Stomach smooth muscle (tissue), 2 donors: ENCODE results near the gene ZFAND3.

Experiments
- H3K27ac ChIP-seq: one replicate; pipeline ENCODE4 v1.7.0; 2013; ENCODE audit warnings: mild to moderate bottlenecking, low read length, inconsistent platforms
- H3K27me3 ChIP-seq, 2 donors: one replicate each; pipeline ENCODE4 v1.7.0; 2013; ENCODE audit warnings: low read length in 2 of 2; ENCODE audit not compliant: insufficient read depth in 2 of 2, control insufficient read depth in 1 of 2
- H3K36me3 ChIP-seq, 2 donors: one replicate each; pipeline ENCODE4 v1.7.0; 2013; ENCODE audit warnings: low read length in 2 of 2; ENCODE audit not compliant: control insufficient read depth in 2 of 2, insufficient read depth in 2 of 2
- H3K4me1 ChIP-seq: one replicate; pipeline ENCODE4 v1.7.0; 2013; ENCODE audit warnings: low read length; ENCODE audit not compliant: control insufficient read depth, insufficient read depth
- H3K4me3 ChIP-seq, 2 donors: one replicate each; pipeline ENCODE4 v1.7.0; 2013; ENCODE audit warnings: low read length in 2 of 2
- H3K9ac ChIP-seq, 2 donors: one replicate each; pipeline ENCODE4 v1.7.0; 2013; ENCODE audit warnings: low read length in 2 of 2, mild to moderate bottlenecking in 1 of 2
- H3K9me3 ChIP-seq, 2 donors: one replicate each; pipeline ENCODE4 v1.7.0; 2013; ENCODE audit warnings: low read length in 2 of 2; ENCODE audit not compliant: control insufficient read depth in 2 of 2
- donor health status: healthy.
- donor health status: Pancreatic carcinoma.

Gene ZFAND3

GRCh38 chr6:38144365-38144945, 324.9 kb downstream of the ZFAND3 start:
- H3K27ac ChIP-seq: no peak overlapping the region
- H3K27me3 ChIP-seq: no peaks in the 10 kb centered on the region
- peaks cover 0 to 4% of the 10 kb centered on the region in 2 donors for H3K36me3 ChIP-seq
- H3K9me3 ChIP-seq: no peaks in the 10 kb centered on the region
- H3K4me3 ChIP-seq: no peak overlapping the region
- H3K9ac ChIP-seq: no peak overlapping the region
- H3K4me1 ChIP-seq: peaks cover 11% of the 10 kb centered on the region

- H3K9ac ChIP-seq: no peak overlapping the region
Observed at GRCh38 chr6:38146021-38146733, 326.6 kb downstream of the ZFAND3 start.

GRCh38 chr6:38146734-38147027, 327.2 kb downstream of the ZFAND3 start:
- no peak overlapping the region for H3K27ac ChIP-seq
- H3K9ac ChIP-seq: no peak overlapping the region
- no peaks in the 10 kb centered on the region for H3K27me3 ChIP-seq
- no peak overlapping the region for H3K4me3 ChIP-seq
- H3K36me3 ChIP-seq: peaks cover 0 to 4% of the 10 kb centered on the region in 2 donors
- peaks cover 15% of the 10 kb centered on the region for H3K4me1 ChIP-seq
- no peaks in the 10 kb centered on the region for H3K9me3 ChIP-seq

More at GRCh38 chr6:38146021-38146733, 326.6 kb downstream of the ZFAND3 start:
- Histone ChIP-seq H3K27ac (no peak overlapping the region), H3K4me3 (no peak overlapping the region), H3K36me3 (peaks cover 0 to 4% of the 10 kb centered on the region in 2 donors), H3K4me1 (peaks cover 15% of the 10 kb centered on the region), H3K9me3 (no peaks in the 10 kb centered on the region), H3K27me3 (no peaks in the 10 kb centered on the region)

GRCh38 chr6:38148606-38149005, 329.1 kb downstream of the ZFAND3 start:
- H3K9ac ChIP-seq: no peak overlapping the region
- no peaks in the 10 kb centered on the region for H3K27me3 ChIP-seq

GRCh38 chr6:38149531-38149930, 330.0 kb downstream of the ZFAND3 start:
- H3K4me3 ChIP-seq: no peak overlapping the region
- no peak overlapping the region for H3K27ac ChIP-seq
- H3K9ac ChIP-seq: no peak overlapping the region
- H3K36me3 ChIP-seq: peaks cover 7 to 10% of the 10 kb centered on the region in 2 donors
- no peaks in the 10 kb centered on the region for H3K27me3 ChIP-seq
- H3K9me3 ChIP-seq: no peaks in the 10 kb centered on the region
- H3K4me1 ChIP-seq: peaks cover 10% of the 10 kb centered on the region

More at GRCh38 chr6:38148606-38149005, 329.1 kb downstream of the ZFAND3 start:
- Histone ChIP-seq H3K36me3 (peaks cover 7 to 10% of the 10 kb centered on the region in 2 donors), H3K27ac (no peak overlapping the region), H3K4me3 (no peak overlapping the region), H3K9me3 (no peaks in the 10 kb centered on the region), H3K4me1 (peaks cover 10% of the 10 kb centered on the region)

GRCh38 chr6:38150021-38150420, 330.5 kb downstream of the ZFAND3 start:
- H3K9ac ChIP-seq: no peak overlapping the region
- peaks cover 7 to 10% of the 10 kb centered on the region in 2 donors for H3K36me3 ChIP-seq
- H3K4me3 ChIP-seq: no peak overlapping the region
- peaks cover 11% of the 10 kb centered on the region for H3K4me1 ChIP-seq
- H3K9me3 ChIP-seq: no peaks in the 10 kb centered on the region
- no peak overlapping the region for H3K27ac ChIP-seq
- no peaks in the 10 kb centered on the region for H3K27me3 ChIP-seq

- H3K9me3 ChIP-seq: no peaks in the 10 kb centered on the region
- H3K27ac ChIP-seq: no peak overlapping the region
- no peak overlapping the region for H3K4me3 ChIP-seq
- no peaks in the 10 kb centered on the region for H3K27me3 ChIP-seq
- peaks cover 14% of the 10 kb centered on the region for H3K4me1 ChIP-seq
- peaks cover 7 to 10% of the 10 kb centered on the region in 2 donors for H3K36me3 ChIP-seq
- no peak overlapping the region for H3K9ac ChIP-seq
Observed at GRCh38 chr6:38150681-38151296, 331.3 kb downstream of the ZFAND3 start.

GRCh38 chr6:38151580-38152500, 332.3 kb downstream of the ZFAND3 start:
- Histone ChIP-seq H3K4me3 (no peak overlapping the region), H3K36me3 (peaks cover 7 to 10% of the 10 kb centered on the region in 2 donors), H3K27me3 (no peaks in the 10 kb centered on the region), H3K27ac (no peak overlapping the region), H3K4me1 (peaks cover 14% of the 10 kb centered on the region), H3K9ac (no peak overlapping the region), H3K9me3 (no peaks in the 10 kb centered on the region)

GRCh38 chr6:38152620-38153019, 333.1 kb downstream of the ZFAND3 start:
- Histone ChIP-seq H3K27me3 (no peaks in the 10 kb centered on the region), H3K4me3 (no peak overlapping the region), H3K36me3 (peaks cover 7 to 10% of the 10 kb centered on the region in 2 donors), H3K4me1 (peaks cover 14% of the 10 kb centered on the region), H3K9me3 (no peaks in the 10 kb centered on the region), H3K27ac (no peak overlapping the region), H3K9ac (no peak overlapping the region)

- H3K9me3 ChIP-seq: no peaks in the 10 kb centered on the region
- H3K36me3 ChIP-seq: peaks cover 7 to 10% of the 10 kb centered on the region in 2 donors
- no peak overlapping the region for H3K9ac ChIP-seq
- no peak overlapping the region for H3K4me3 ChIP-seq
- peaks cover 14% of the 10 kb centered on the region for H3K4me1 ChIP-seq
- no peak overlapping the region for H3K27ac ChIP-seq
- no peaks in the 10 kb centered on the region for H3K27me3 ChIP-seq
Observed at GRCh38 chr6:38153076-38153797, 333.7 kb downstream of the ZFAND3 start.
